Esophagus squamous epithelium (tissue), 4 donors: ENCODE measurements around the gene TENT4B.

ENCODE experiments used
- POLR2A ChIP-seq, 4 donors: fragments of 450-650 bp; IDR thresholded peaks; one replicate each; pipeline ENCODE4 v1.6.1; 2017; ENCODE audit warnings: antibody characterized with exemption in 4 of 4, mild to moderate bottlenecking in 4 of 4, moderate library complexity in 3 of 4
- TF ChIP-seq, protein P1 (sequence below), 6 experiments: fragments of 450-650 bp in 4 of 6; fragments of 200-600 bp in 2 of 6; sonication (generic) in 2 of 6; IDR thresholded peaks; one replicate each; pipeline ENCODE4 v1.5.1; 2016 to 2019; ENCODE audit warnings: antibody characterized with exemption in 6 of 6, mild to moderate bottlenecking in 4 of 6, moderate library complexity in 4 of 6

DNA sequence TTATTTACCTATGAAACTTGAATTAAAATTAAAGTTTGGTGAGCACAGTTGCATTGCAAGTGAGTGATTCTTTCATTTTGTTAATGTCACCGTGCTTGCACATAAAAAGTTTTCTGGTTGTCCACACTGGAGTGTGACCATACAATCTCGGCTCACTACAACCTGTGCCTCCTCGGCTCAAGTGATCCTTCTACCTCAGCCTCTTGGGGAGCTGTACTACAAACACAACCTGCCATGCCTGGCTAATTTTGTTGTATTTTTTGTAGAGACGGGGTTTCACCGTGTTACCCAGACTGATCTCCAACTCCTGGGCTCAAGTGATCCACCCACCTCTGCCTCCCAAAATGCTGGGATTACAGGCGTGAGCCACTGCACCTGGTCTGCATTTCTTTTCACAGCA lies 63.1 kb downstream of the TENT4B start:
- no peak for TF ChIP-seq POLR2A (IDR thresholded peaks at IDR 0.05)
- TF ChIP-seq, protein P1, sequence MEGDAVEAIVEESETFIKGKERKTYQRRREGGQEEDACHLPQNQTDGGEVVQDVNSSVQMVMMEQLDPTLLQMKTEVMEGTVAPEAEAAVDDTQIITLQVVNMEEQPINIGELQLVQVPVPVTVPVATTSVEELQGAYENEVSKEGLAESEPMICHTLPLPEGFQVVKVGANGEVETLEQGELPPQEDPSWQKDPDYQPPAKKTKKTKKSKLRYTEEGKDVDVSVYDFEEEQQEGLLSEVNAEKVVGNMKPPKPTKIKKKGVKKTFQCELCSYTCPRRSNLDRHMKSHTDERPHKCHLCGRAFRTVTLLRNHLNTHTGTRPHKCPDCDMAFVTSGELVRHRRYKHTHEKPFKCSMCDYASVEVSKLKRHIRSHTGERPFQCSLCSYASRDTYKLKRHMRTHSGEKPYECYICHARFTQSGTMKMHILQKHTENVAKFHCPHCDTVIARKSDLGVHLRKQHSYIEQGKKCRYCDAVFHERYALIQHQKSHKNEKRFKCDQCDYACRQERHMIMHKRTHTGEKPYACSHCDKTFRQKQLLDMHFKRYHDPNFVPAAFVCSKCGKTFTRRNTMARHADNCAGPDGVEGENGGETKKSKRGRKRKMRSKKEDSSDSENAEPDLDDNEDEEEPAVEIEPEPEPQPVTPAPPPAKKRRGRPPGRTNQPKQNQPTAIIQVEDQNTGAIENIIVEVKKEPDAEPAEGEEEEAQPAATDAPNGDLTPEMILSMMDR (IDR thresholded peaks at IDR 0.05) = no peak
